Glomerular endothelial cell (primary cell): ENCODE results near the gene HIVEP3. TPM values are rescaled to one million over a fixed set of nuclear protein-coding genes. Genes with fewer than 3 reads are reported as not detected.
A peak's percentile ranks its signal among the peaks of the same experiment; 100 is the strongest.

Source experiments
- DNase-seq: peaks from one replicate; pipeline ENCODE4 v3.0.0-alpha.2; 2011; ENCODE audit warnings: low read depth, low spot score; ENCODE audit errors: extremely low read depth
- total RNA-seq: library from RNA; depleted of rRNA; stranded (reverse); fragments of >200 nt; gene quantifications from 2 replicates; pipeline ENCODE4 v1.2.3, GENCODE V29; 2015

Gene HIVEP3
- total RNA-seq, 1 donor from 2014 or later, result 7.6 TPM

DNA sequence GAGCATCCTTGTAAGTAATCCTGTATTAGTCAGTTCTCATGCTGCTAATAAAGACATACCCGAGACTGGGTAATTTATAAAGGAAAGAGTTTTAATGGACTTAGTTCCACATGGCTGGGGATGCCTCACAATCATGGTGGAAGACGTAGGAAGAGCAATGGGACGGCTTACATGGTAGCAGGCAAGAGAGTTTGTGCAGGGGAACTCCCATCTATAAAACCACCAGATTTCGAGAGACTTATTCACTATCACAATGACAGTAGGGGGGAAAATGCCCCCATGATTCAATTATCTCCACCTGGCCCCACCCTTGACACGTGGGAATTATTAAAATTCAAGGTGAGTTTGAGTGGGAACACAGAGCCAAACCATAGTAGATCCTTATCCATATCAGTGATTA, 124.7 kb downstream of the HIVEP3 start:
- DNase-seq, result no peak

GRCh38 chr1:41792485-41792770, 126.3 kb downstream of the HIVEP3 start:
- no peak for DNase-seq

DNA sequence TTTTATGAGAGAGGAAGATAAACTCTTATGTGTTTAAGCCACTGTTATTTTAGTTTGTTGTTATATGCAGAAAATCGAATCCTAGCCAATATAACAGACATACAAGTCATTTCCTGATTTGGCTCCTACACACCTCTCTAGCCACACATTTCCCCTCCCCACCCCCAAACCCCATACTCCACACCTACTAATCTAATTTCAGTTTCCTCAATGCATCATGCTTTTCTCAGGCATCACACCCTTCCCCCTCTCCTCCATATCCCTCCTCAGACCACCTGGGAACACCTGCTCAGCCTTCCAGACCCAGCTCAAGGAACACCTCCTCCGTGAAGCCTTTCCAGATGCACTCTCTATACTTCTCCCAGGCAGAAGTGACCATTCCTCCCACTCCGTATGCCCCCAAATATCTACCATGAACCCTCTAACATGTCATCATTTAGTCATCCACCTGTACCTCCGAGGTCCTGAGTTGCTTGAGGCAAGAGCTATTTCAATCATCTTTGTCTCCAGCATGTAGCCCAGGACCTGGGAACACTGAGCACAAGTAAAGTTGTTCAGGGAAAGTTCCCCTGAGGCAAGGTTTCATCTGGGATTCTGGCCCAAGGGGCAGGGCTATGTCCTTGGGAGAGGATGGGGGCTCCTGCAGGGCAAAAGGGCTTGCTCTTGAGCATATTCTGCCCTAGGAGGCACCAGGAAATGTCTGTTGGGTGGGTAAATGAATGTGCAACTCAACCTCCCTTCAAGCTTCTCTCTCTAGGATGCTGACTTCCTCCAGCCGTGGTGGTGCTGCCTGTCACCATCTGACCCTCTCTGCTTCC, 126.8 kb downstream of the HIVEP3 start:
- DNase-seq, result no peak

DNA sequence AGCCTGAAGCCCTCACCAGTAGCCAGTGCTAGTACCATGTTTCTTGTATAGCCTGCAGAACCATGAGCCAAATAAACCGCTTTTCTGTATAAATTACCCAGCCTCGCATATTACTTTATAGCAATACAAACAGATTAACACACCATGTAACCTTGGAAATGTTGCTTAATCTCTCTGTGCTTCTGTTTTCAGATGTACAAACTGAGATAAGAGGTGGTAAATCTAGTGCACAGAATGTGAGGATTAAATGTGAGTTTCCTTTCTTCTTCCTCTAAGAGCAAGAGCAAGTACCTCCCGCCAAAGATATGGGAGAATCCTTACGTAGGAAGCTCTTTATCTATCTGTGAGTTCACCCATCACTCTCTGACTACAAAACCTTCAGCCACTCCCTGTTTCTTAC, 128.4 kb downstream of the HIVEP3 start:
- no peak for DNase-seq

DNA sequence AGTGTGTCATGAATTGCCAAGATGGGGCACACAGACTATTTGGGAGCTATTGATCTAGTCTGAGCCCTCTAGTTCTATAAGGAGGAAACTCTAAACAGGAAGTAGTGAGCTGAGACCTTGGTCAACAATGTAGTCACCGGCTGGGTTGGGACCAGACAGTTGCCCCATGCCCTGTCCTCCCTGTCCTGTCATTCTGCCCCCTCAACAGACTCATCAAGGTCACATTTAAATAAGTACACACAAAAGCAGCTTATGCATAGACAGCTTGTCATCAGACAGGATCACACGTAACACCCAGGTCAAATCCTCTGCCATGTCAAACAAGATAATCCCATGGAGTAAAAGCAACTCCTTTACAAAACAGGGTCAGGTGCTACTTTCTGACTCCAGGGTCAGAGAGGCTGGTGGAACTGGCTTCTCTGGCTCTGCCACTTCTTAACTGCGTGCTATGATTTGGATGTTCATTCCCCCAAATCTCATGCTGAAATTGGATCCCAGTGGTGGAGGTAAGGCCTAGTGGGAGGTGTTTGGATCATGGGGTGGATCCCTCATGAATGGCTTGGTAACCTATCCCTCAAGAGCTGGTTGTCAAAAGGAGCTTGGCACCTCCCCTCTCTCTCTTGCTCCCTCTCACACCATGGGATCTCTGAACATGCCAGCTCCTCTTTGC, 128.9 kb downstream of the HIVEP3 start:
- DNase-seq, result no peak

- no peak for DNase-seq
Measured at GRCh38 chr1:41788427-41788826, 130.3 kb downstream of the HIVEP3 start.

- DNase-seq, result no peak
Measured at GRCh38 chr1:41784531-41785274, 134.0 kb downstream of the HIVEP3 start.

GRCh38 chr1:41783189-41783639, 135.5 kb downstream of the HIVEP3 start:
- DNase-seq, result peak; percentile 20

GRCh38 chr1:41780916-41781315, 137.8 kb downstream of the HIVEP3 start:
- no peak for DNase-seq

DNA sequence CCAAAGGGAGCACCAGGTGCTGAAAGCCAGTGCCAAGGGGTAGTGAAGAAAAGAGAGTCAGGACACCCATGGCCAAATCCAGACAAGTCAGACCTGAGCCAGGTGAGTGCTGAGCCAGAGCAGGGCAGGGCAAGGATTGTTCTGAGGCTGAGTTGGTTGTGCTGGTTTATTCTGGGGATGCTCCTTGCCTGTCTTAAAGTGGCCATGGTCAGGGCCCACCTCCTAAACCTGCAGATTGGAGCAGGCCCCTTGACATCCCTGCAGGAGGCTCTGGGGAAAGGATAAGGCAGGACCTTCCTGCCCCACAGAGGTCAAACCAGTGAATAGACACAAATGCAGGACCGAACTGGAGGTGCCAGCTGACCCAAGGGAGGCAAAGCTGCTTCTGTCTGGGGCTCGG, 138.4 kb downstream of the HIVEP3 start:
- no peak for DNase-seq

- DNase-seq, result no peak
Measured at GRCh38 chr1:41779360-41779759, 139.4 kb downstream of the HIVEP3 start.

GRCh38 chr1:41777695-41778094, 141.0 kb downstream of the HIVEP3 start:
- DNase-seq, result no peak

GRCh38 chr1:41776891-41777441, 141.8 kb downstream of the HIVEP3 start:
- no peak for DNase-seq

DNA sequence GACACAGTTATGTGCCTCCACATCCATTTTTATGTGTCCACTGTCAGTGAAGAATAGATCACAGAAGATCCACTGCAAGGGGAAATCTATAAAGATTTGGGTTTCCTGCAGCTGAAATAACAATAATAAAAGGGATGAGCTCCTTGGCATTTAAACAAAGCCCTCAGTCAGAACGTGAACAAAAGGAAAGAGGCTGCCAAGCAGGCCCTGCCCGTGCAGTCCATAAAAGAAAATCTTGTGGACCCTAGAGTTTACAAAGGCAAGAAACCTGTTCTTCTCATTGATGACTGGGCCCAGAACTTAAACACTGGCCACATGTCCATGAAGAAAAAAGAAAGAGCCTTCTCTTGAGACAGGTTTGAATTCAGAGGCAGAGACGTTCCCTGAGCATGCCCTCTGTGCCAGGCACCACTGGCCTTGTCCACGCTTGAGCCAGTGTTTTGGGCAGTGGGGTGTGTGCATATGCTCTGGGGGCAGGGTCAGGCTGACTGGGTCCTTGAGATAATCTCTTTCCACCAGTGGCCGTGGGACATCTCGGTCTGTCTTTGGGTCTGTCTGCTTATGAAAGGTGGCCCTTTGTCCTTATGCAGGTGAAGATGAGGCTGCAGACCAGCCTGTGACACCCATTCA, 142.7 kb downstream of the HIVEP3 start:
- DNase-seq, result no peak

DNA sequence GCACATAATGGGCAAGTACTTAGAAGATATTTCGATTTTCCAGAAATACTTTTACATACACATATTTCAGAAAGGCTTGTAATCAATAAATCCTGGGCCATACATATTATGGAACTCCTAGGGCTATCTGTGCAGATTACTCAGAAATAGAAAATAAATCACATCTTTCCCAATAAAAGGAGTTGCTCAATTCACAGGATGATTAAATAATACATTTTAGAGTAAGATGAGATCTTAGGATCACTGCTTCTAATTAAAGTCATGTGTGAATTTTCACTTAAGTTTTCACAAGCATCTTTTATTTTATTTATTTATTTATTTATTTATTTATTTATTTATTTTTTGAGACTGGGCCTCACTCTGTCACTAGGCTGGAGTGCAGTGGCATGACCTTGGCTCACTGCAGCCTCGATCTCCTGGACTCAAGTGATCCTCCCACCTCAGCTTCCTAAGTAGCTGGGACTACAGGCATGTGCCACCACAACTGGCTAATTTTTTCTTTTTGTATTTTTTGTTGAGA, 144.2 kb downstream of the HIVEP3 start:
- DNase-seq, result no peak

DNA sequence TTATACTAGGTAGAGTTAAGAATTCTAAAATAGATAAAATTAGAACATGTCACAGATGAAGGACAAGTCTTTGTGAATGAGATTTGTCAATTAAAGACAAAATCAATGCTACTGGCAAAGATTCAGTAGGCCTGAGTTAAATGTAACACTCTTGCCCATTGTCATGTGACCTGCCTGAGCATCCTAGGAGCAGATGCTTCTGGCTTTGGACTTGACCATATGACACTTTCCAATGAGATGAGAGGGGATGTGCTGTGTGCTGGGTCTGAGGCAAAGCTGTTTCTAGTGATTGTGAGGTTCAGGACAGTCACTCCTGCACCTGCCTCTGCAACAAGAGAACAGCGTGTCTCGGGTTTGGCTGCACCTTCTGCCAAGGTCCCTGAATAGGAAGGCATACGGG, 144.9 kb downstream of the HIVEP3 start:
- DNase-seq, result no peak

DNA sequence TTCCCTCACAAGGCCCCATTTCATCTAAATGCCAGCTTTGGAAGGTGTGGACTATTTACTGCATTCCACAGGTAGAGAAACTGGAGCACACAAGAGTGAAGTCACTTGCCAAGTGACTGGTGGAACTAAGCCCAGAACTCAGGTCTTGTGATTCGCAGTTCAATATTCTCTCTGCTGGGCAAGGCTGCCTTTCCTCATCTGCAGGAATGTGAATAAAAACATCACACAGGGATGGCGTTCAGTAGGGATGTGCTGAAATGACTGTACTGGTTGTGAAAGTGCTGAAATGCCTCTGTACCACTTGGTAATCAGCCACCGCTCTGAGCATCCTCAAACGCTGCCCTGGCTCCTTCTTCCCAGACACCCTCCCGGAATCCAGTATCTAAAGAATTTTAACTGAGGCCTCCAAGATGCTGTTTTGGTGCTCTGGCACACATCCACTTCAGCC, 145.6 kb downstream of the HIVEP3 start:
- no peak for DNase-seq

DNA sequence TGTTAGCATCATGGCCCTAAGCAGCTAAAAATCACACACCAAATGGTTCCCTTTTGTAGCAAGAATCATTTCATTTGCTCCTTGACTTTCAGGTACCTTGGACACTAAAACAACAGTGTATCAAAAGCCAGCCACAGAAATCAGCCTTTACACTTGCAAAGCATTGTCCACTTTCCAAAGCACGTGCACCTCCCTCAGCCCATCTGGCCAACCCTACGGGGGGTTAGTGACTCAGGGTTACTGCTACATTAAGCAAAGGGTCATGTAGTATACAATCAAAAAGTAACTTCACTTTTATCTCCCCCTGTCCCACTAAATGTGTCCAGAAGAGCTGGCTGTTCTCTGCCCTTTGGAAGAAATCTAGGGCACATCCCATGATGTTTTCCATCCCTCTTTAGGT, 149.7 kb downstream of the HIVEP3 start:
- no peak for DNase-seq

- no peak for DNase-seq
Measured at GRCh38 chr1:41768583-41768982, 150.1 kb downstream of the HIVEP3 start.
